SK-N-SH (cell line): ENCODE data around the gene SLC22A17.

ENCODE experiments used
- CHD2 ChIP-seq: fragments of 150-350 bp; IDR thresholded peaks from 2 replicates; pipeline ENCODE4 v1.6.1; 2018; ENCODE audit warnings: low read length; ENCODE audit not compliant: partially characterized antibody
- CTCF ChIP-seq: fragments of 200-600 bp; sonication (generic); IDR thresholded peaks from 2 replicates; pipeline ENCODE4 v1.6.1; 2017; ENCODE audit warnings: antibody characterized with exemption, mild to moderate bottlenecking, moderate library complexity
- FOXJ3 ChIP-seq: sonication (generic); formaldehyde crosslinking; IDR thresholded peaks from 2 replicates; pipeline ENCODE4 v1.5.1; 2020; ENCODE audit warnings: mild to moderate bottlenecking, missing genetic modification reagents
- GATA2 ChIP-seq: sonication (generic); formaldehyde crosslinking; IDR thresholded peaks from 2 replicates; pipeline ENCODE4 v1.5.0; 2020; ENCODE audit warnings: mild to moderate bottlenecking, missing genetic modification reagents
- IRF3 ChIP-seq: fragments of 150-350 bp; IDR thresholded peaks from 2 replicates; pipeline ENCODE4 v1.6.1; 2016; ENCODE audit warnings: mild to moderate bottlenecking, low read depth, low read length
- MAX ChIP-seq: IDR thresholded peaks from 2 replicates; pipeline ENCODE4 v1.4.0; 2012; ENCODE audit warnings: low read depth
- POLR2AphosphoS5 ChIP-seq: IDR thresholded peaks from 2 replicates; pipeline ENCODE4 v1.6.1; 2012; ENCODE audit warnings: low read depth, low read length
- RFX5 ChIP-seq: IDR thresholded peaks from 2 replicates; pipeline ENCODE4 v1.6.1; 2012; ENCODE audit warnings: mild to moderate bottlenecking, improper control_type of control experiment, low read length
- TEAD4 ChIP-seq: IDR thresholded peaks from 2 replicates; pipeline ENCODE4 v1.4.0; 2012; ENCODE audit warnings: mild to moderate bottlenecking, borderline replicate concordance; ENCODE audit not compliant: insufficient read depth
- YY1 ChIP-seq: IDR thresholded peaks from 2 replicates; pipeline ENCODE4 v1.4.0; 2012; ENCODE audit warnings: low read depth, mild to moderate bottlenecking

GRCh38 chr14:23379366-23380196 is 26.9 kb upstream of the SLC22A17 start:
- no peak for TF ChIP-seq CHD2
- no peak for TF ChIP-seq IRF3
- peak; percentile 81 for TF ChIP-seq CTCF
- no peak for TF ChIP-seq POLR2AphosphoS5
- TF ChIP-seq MAX = no peak
- no peak for TF ChIP-seq GATA2 (CRISPR knock-in tag)
- no peak for TF ChIP-seq FOXJ3 (CRISPR knock-in tag)
- TF ChIP-seq RFX5 = no peak
- no peak for TF ChIP-seq YY1
- no peak for TF ChIP-seq TEAD4
